ENCODE results near the gene CD70.
"Not testable (repeated sequence)": the region's sequence is repeated elsewhere in the genome, so short reads cannot be mapped to it uniquely, and the experiment has no call there.

GRCh38 chr19:6633456-6633813 is 42.5 kb upstream of the CD70 start:
- TF ChIP-seq CTCF, POLR2A (IDR thresholded peaks at IDR 0.05): not testable (repeated sequence)
